HUDEP-2 (cell line): ENCODE data around the gene TEX14.
A peak's percentile ranks its signal among the peaks of the same experiment; 100 is the strongest.

Source experiments
- DNase-seq, 76 experiments: peaks; one replicate each; lab custom pipeline; 2025; ENCODE audit not compliant: unreplicated experiment in 76 of 76; lab: John Stamatoyannopoulos, UW

TEX14 gene

GRCh38 chr17:58530655-58531054 is 161.2 kb downstream of the TEX14 start:
- DNase-seq, result no peak

- DNase-seq, result no peak
These were observed 162.6 kb downstream of the TEX14 start for GRCh38 chr17:58529275-58529674.

GRCh38 chr17:58528443-58528842 is 163.4 kb downstream of the TEX14 start:
- no peak for DNase-seq

GRCh38 chr17:58527949-58528348 is 163.9 kb downstream of the TEX14 start:
- DNase-seq, result no peak

GRCh38 chr17:58527306-58527705 is 164.5 kb downstream of the TEX14 start:
- no peak for DNase-seq

- DNase-seq, result no peak
These were observed 166.6 kb downstream of the TEX14 start for GRCh38 chr17:58525239-58525638.

GRCh38 chr17:58521680-58522079 is 170.2 kb downstream of the TEX14 start:
- DNase-seq, result no peak

GRCh38 chr17:58520843-58521430 is 170.9 kb downstream of the TEX14 start:
- DNase-seq, result peak in 15 of 76 experiments; percentile 8 to 54 (median 18)

- peak; percentile 67 to 100 (median 99) for DNase-seq
These were observed 173.8 kb downstream of the TEX14 start for GRCh38 chr17:58517928-58518609.

- DNase-seq, result no peak
These were observed 174.4 kb downstream of the TEX14 start for GRCh38 chr17:58517378-58517927.

GRCh38 chr17:58516644-58517377 is 175.0 kb downstream of the TEX14 start:
- DNase-seq, result no peak

- no peak for DNase-seq
These were observed 176.6 kb downstream of the TEX14 start for GRCh38 chr17:58515286-58515685.

GRCh38 chr17:58514770-58515157 is 177.1 kb downstream of the TEX14 start:
- no peak for DNase-seq

GRCh38 chr17:58513965-58514769 is 177.7 kb downstream of the TEX14 start, which contains the start of gene MTMR4:
Gene MTMR4, minus strand, starts transcription at chr17:58514638. Its CDS starts 231 bp downstream, at chr17:58514407.
- DNase-seq, result peak in 72 of 76 experiments; percentile 13 to 80 (median 62)

- DNase-seq, result no peak
These were observed 178.4 kb downstream of the TEX14 start for GRCh38 chr17:58513267-58513964.

- no peak for DNase-seq
These were observed 181.8 kb downstream of the TEX14 start for GRCh38 chr17:58510075-58510474.

- DNase-seq, result no peak
These were observed 183.3 kb downstream of the TEX14 start for GRCh38 chr17:58508341-58509067.

- no peak for DNase-seq
These were observed 184.7 kb downstream of the TEX14 start for GRCh38 chr17:58507123-58507634.
